Activated CD8-positive, alpha-beta memory T cell treated with anti-CD3 and anti-CD28 coated beads for 24 hours (primary cell): ENCODE data around the gene FAM117B.
"Not testable (repeated sequence)": the region's sequence is repeated elsewhere in the genome, so short reads cannot be mapped to it uniquely, and the experiment has no call there.

Source experiments
- DNase-seq: peaks from one replicate; pipeline ENCODE4 v3.0.0-alpha.2; 2020

The FAM117B gene

DNA sequence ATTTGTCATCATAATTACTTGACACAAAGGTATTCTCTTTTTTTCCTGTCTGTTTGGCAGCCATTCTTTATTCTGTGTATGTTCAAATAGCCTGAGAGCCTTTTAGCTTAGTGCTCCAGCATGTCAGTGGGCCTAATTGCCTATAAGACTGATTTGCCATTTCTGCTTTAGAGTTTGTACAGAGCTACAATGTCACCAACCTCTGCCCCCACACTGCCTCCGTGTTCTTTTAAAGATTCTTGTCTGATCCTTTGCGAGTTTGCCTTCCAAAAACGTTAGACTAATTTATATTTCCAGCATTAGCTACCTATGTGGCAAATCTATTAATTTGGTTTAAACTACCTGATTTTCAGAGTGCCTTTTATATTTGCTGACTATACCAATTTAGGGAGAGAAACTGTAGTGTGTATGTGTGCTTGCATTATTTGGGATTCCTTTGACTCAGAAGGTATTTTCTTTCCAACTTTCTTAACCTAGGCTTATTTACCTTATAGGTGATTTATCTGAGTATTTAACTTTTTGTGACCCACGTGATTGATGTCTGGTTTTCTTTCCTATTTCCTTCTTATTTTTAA lies 70.8 kb downstream of the FAM117B start:
- DNase-seq = no peak

GRCh38 chr2:202714971-202715935 lies 80.5 kb downstream of the FAM117B start:
- not testable (repeated sequence) for DNase-seq

DNA sequence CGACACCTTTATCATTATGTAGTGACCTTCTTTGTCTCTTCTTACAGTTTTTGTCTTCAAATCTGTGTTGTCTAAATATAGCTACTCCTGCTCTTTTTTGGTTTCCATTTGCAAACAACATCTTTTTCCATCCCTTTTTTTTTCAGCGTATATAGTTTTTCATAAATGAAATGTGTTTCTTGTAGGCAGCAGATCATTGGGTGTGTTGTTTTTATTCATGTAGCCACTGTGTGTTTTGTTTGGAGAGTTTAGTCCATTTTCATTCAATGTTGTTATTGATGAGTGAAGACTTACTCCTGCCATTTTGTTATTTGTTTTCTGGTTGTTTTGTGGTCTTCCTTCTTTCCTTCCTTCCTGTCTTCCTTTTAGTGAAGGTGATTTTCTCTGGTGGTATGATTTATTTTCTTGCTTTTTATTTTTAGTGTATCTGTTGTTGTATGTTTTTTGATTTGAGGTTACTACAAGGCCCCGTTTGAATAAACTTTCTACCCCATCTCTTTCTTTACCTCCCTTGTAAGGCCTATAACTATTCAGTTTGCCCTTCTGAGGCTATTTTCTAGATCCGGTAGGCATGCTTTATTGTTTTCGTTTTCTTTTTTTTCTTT lies 81.4 kb downstream of the FAM117B start:
- DNase-seq = no peak

GRCh38 chr2:202716953-202717597 lies 82.3 kb downstream of the FAM117B start:
- DNase-seq = no peak

DNA sequence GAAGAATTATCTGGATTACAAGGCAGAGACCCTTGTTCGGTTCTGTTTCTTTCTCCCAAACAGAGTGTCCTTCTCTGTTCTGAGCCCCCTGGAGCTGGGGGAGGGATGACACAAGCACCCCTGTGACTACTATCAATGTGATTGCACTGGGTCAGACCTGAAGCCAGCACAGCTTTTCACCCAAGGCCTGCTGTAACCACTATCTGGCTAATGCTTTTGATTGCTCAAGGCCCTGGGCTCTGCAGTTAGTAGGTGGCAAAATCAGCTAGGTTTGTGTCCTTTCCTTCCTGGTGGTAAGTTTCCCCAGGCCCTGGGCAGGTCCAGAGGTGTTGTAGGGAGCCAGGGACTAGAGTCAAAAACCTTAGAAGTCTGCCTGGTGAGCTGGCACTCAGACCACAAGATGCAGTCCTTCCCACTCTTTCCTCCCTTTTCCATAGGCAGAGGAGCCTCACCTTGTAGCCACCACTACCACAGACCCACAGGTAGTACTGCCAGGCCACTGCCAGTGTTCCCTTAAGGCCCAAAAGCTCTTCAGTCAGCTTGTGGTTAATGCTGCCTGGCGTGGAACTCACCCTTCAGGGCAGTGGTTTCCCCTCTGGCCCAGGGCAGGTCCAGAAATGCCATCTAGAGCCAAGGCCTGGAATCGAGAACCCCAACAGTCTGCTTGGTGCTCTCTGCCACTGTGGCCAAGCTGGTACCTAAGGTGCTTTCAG lies 83.0 kb downstream of the FAM117B start:
- no peak for DNase-seq

- no peak for DNase-seq
These were observed 83.8 kb downstream of the FAM117B start for GRCh38 chr2:202718614-202719013.

GRCh38 chr2:202720226-202720625 lies 85.5 kb downstream of the FAM117B start:
- DNase-seq = no peak

DNA sequence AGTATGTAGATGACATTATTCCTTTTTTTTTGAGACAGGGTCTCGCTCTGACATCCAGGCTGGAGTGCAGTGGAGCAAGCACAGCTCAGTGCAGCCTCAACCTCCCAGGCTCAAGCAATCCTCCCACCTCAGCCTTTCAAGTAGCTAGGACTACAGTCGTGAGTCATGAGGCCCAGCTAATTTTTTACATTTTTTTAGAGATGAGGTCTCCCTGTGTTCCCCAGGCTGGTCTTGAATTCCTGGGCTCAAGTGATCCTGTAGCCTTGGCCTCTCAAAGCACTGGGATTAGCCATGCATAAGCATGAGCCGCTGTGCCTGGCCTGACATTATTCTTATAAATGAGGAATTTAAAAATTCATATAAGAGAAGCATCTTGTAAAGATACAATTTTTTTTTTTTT lies 86.9 kb downstream of the FAM117B start:
- DNase-seq = no peak

GRCh38 chr2:202723746-202724145 lies 89.0 kb downstream of the FAM117B start:
- no peak for DNase-seq

DNA sequence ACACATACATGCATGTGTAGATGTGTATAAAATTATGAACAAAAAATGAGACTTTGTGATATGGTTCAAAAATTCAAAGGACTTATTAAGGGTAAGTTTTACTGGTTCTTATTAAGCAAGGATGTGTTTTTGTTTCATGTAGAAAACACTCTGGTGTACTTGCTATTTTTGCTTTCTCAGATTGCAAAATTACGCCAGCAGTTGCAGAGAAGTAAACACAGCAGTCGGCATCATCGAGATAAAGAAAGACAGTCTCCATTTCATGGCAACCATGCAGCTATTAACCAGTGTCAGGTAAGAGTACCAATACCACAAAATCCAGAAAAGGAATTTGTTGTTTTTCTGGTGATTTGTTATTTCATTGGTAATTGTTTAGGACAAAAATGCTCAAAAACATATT lies 91.3 kb downstream of the FAM117B start:
- no peak for DNase-seq

DNA sequence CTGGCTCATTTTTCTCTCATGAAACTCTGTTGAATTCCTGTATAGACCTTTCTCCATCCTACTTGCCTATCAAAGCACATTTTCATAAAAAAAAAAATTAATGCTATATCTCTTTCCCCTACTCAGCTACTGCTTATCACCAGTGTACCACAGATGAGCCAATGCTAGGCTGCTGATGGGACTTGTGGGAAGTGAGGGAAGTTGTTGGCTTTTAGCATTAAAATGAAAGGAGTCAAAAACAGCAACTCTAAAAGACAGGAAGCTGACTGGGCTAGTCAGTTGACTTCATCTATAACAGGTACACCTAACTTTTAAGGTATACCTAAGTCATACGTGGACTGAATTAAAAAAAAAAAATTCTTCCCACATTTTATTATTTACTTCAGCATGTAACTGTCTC lies 102.1 kb downstream of the FAM117B start:
- DNase-seq = no peak

DNA sequence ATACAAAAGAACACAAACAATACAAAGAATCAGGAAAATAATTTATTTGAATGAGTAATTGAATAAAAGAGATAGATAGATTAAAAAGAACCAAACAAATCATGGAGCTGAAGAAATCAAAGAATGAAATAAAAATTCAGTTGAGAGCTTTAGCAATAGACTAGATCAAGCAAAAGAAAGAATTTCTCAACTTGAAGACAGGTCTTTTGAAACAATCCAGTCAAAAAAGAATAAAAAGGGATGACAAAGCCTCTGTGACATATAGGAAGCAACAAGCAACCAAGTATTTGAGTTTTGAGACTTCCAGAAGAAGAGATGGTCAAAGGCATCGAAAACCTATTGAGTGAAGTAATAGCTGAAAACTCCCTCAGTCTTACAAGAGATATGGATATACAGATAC lies 108.8 kb downstream of the FAM117B start:
- DNase-seq = no peak

DNA sequence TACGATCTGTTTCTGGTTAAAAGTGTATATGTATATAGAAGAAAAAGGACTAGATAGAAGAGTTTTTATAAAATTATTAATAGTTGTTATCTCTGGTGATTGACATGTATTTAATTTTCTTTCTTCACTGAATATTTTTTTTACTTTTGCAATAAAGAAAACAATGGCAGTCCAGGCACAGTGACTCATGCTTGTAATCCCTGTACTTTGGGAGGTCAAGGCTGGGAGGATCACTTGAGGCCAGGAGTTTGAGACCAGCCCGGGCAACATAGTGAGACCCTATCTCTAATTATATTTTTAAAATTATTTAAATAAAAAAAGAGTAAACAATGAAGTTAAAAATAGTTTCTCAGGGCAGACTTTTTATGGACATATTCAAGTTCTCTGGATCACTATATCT lies 114.7 kb downstream of the FAM117B start:
- DNase-seq = no peak

DNA sequence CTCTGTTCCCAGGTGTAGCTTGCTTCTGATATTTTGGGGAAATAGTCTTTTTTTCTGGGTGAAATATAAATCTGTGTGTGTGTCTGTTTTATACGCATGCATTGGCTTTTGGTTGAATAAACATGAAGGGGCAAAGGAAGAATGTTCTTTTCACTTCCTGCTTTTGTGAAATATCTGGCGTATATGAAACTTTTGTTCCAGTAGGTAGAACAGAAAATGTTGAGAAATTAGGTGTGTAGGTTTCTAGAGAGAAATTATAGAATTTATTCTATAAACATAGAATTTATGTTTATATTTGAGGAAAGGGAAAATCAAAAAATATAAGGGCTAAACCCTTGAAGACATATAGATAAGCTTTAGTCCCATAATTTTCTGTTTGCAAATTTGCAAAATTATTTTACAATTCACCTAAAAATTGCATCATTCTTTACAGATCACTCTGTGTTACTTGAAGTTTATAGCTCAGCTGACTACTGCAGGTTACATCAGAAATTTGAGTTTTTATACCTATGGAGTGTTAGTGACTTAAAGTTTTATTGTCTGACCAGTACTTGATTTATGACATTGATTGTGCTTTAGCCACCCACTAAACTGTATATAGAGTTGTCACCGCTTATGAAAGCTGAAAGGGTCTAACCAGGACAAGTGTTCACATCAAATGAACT lies 116.1 kb downstream of the FAM117B start:
- no peak for DNase-seq

DNA sequence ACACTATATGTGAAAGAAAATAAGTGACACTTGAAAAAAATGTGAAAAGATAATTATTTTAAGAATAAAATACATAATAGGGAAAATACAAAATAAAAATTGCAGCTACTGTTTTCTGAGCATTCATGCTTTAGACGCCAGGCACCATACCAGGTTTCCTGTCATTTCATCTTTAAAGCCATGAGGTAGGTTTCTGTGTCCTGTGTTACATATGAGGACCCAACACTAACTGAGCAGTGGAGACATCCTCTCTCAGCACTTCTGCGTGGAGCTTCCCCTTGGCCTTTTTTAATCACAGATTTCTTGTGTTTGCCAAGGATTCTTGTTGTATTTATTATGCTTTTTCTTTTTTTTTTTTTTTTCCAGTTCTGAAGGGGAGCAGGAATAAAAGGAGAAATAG lies 117.3 kb downstream of the FAM117B start:
- DNase-seq = no peak

- no peak for DNase-seq
These were observed 120.2 kb downstream of the FAM117B start for GRCh38 chr2:202754936-202755335.

DNA sequence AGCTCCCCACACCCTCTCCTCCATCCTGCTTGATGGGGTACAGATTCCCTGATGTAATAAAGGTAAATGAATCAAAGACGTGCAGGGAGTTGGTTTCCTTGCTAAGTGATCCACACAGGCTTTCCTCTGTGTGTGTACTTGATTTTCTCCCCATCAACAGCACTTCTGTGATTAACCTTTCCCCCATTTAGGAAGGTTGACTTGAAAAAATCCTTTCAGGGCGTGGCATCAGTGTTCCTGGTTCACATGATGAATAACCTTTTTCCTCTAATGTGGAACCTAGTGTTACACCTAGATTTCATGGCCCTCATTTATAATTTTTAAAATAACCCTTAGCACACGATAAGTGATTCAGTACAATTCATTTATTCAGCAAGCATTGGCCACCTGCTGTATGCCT lies 121.8 kb downstream of the FAM117B start:
- no peak for DNase-seq

DNA sequence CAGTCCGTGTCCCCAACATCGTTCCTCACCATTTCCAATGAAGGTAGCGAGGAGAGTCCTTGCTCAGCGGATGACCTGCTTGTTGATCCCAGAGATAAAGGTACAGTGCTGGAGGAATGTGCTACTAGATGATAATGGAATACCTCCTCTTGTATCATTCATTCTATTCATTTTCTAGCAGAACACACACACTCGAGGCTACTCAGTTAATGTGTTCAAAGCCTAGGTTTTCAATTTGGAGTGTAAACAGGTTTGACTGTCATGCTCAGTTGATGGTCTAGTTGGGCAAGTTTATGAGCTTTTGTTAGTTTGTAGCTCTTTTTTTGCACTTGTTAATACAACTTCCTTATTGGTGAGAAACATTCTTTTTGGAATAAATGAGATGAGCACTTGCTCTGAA lies 122.6 kb downstream of the FAM117B start:
- DNase-seq = no peak

- no peak for DNase-seq
These were observed 123.4 kb downstream of the FAM117B start for GRCh38 chr2:202758128-202758527.

DNA sequence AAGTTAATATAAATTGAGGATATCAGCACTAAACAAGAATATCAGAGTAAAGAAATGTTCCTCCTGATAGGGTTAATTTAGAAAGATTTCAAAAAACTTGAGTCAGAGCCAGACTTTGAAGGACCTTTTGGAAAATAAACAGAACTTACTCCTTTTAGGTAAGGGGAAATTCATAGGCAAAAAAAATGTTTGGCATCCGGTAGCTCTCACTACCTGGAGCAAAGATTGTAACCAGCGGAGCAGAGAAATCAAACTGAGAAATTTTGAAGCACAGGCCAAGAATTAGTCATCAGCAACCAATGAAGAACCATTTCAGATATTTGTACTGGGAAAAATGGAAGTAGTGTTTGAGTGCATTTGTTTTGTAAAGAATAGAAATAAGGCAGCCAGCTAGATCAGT lies 123.8 kb downstream of the FAM117B start:
- DNase-seq = no peak

DNA sequence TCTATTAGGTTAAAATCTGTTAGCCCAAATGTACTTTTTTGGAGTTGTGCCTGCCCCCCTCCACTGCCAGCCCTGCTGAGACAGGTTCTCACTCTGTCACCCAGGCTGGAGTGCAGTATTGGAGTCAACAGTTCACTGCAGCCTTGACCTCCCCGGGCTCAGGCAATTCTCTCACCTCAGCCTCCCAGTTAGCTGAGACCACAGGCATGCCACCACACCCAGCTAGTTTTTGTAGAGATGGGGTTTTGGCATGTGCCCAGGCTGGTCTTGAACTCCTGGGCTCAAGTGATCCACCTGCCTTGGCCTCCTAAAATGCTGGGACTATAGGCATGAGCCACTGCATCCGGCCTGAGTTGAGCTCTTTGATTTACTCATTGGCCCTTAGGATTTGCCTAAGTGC lies 126.1 kb downstream of the FAM117B start:
- no peak for DNase-seq

DNA sequence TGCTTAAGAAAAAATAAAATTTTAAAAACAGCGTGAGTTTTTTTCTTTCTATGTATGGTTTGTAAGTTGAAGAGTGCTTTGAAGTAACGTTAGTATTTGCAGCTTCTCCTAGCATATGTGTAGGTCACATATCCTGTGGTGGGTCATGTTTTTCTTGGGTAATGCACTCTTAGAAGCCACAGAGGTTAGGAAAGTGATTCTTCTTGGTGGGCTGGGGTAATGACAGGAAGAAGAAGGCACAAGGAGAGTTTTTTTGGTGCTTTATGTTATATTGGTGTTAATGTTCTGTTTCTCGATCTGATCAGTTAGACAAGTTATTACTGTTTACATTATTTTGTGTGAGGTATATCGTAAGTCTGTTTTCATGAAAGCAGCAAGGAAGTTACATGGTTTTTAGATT lies 127.8 kb downstream of the FAM117B start:
- no peak for DNase-seq
